GM12864 (cell line): ENCODE data around the gene TMF1.

Experiments used
- DNase-seq: peaks from one replicate; pipeline ENCODE4 v3.0.0-alpha.2; 2011; ENCODE audit warnings: low read depth
- H3K4me3 ChIP-seq: 2 replicates; pipeline ENCODE4 v1.5.1; 2011; ENCODE audit warnings: mild to moderate bottlenecking, low read depth, low read length, control low read depth
- TF ChIP-seq, protein P1 (sequence below): IDR thresholded peaks from 2 replicates; pipeline ENCODE4 v1.5.1; 2011; ENCODE audit warnings: low read depth, mild to moderate bottlenecking, moderate library complexity, low read length, control low read depth, inconsistent platforms; ENCODE audit errors: missing control alignments

Gene TMF1

DNA sequence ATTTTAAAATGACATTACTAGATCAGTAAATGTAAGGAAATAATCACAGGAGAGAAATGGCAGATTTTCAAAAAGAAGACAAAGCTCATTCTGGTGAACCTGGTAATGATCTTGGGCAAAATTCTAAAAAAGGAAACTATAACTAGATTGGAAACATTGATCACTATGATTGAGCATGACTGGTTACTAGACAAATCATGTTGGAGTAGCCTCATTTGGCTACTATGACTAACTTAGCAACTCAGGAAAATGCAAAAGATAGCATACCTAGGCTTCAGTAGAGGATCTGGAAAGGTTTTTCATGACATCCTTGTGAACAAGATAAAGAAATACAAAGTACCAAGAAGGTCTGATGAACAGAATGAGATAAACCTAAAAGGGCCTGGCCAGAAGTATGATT lies 7.6 kb upstream of the TMF1 start:
- TF ChIP-seq, protein P1, sequence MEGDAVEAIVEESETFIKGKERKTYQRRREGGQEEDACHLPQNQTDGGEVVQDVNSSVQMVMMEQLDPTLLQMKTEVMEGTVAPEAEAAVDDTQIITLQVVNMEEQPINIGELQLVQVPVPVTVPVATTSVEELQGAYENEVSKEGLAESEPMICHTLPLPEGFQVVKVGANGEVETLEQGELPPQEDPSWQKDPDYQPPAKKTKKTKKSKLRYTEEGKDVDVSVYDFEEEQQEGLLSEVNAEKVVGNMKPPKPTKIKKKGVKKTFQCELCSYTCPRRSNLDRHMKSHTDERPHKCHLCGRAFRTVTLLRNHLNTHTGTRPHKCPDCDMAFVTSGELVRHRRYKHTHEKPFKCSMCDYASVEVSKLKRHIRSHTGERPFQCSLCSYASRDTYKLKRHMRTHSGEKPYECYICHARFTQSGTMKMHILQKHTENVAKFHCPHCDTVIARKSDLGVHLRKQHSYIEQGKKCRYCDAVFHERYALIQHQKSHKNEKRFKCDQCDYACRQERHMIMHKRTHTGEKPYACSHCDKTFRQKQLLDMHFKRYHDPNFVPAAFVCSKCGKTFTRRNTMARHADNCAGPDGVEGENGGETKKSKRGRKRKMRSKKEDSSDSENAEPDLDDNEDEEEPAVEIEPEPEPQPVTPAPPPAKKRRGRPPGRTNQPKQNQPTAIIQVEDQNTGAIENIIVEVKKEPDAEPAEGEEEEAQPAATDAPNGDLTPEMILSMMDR, result no peak
- no peak for DNase-seq
- H3K4me3 ChIP-seq, result no peak overlapping the region

DNA sequence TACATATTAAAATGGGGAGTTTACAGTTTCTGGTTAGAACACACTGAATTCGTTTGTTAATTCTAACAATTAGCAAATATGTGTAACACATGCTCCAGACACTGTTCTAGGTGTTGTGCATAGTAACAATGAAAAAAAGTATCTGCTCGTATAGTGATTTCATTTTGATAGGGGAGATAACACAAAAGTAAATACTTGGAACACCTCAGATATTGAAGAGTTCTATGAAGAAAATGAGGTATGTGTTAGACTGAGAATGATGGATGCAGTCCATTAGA lies 6.8 kb upstream of the TMF1 start:
- TF ChIP-seq, protein P1, result no peak
- no peak overlapping the region for H3K4me3 ChIP-seq
- DNase-seq, result no peak

DNA sequence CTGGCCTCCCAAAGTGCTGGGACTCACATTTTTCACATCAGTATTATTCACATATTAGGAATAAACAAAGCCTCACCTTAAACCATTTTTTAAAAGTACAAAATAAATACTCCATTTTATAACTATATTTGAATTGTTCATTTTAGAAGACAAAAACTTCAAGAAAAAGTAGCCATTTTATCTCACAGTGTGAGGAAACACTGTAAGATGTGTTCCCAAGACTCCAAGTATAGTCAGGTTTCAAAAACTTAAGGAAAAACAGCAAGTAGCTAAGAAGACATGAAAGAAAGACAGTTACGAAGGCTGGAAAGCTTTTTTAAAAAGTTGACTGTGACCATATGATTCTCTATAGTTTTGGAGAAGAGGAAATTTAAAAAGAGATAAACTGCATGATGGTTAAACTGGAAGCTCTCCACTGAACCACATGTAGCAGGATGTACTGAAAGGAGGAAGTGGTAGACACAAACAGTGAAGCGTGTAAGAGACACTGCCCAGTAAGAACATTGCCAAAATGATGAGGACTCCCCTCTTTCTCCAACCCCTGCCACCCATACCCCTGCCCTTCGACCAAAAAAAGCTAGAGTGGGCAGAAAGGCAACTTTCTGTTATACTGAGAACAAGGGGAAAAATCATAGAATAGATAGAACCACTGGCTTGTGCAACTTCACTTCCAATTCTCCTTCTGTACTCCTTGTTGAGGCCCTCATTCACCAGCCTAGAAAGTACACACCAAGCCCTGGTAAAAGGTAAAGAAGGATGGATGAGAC lies 6.2 kb upstream of the TMF1 start:
- DNase-seq, result no peak
- TF ChIP-seq, protein P1, result no peak
- H3K4me3 ChIP-seq, result no peak overlapping the region

GRCh38 chr3:69052472-69052898 lies 352 bp upstream of the TMF1 start:
- DNase-seq, result no peak
- TF ChIP-seq, protein P1, result no peak
- H3K4me3 ChIP-seq, result peak overlapping the region; percentile 47

GRCh38 chr3:69048990-69049389 lies 3.1 kb downstream of the TMF1 start:
- H3K4me3 ChIP-seq, result no peak overlapping the region
- TF ChIP-seq, protein P1, result no peak
- DNase-seq, result no peak

DNA sequence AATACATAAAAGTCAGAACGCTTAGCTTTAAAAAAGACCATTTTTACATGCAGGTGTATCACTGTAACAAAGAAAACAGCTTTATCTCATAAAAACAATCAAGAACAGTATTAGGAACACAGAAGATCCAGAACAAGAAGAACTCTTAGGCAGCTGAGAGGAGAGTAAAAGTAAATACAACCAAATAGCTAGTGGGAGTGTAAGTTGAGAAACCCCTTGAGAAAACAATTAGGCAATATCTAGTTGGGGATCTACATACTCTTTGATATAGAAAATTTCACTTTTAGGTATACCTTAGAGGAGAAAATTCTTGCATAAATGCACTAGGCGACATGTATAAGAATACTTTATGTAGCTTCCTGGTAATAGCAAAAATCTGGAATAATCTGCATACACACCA lies 7.5 kb downstream of the TMF1 start:
- DNase-seq, result no peak
- TF ChIP-seq, protein P1, result no peak
- no peak overlapping the region for H3K4me3 ChIP-seq

DNA sequence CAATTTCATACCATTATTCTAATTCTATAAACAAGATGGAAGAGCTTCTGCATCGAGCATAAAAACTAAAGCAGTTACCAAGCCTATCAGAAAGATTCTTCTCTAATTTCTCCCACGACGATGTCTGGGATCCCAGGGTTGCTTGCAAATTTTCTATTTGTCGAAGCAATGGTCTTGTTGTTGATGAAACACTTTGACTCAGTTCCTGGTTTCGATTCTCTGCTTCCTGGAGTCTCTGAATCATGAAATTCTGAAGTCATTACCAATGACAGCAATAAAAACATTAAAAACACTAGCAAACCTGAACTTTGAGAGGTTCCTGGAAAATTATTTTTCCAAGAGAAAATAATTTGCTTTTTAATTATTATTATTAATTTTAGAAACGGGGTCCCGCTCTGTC lies 18.7 kb downstream of the TMF1 start:
- H3K4me3 ChIP-seq, result no peak overlapping the region
- DNase-seq, result no peak
- TF ChIP-seq, protein P1, result no peak
